NCI-H524 treated with DMSO at 0.1 percent for 48 hours (cell line): ENCODE data around the gene RIMKLA.

Source experiments
- DNase-seq: peaks from one replicate; lab custom pipeline; 2025; lab: John Stamatoyannopoulos, UW

The RIMKLA gene

DNA sequence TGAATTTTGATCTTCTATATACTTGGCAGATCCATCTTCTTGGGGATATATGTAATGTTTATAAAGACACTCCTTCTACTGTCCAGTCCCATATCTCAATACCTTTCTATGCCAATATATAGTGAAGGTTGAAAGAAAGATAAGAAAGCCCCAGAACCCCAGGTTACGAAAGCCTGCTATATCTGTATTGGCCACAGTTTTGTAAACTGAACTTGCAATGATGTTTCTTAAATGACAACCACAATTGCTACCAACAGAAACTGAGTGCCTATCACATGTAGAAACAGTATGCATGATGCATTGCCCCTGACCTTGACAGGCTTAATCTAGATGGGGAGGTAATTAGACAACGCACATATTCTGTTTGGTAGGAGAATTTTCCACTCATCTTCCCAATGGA, 7.8 kb upstream of the RIMKLA start:
- no peak for DNase-seq

DNA sequence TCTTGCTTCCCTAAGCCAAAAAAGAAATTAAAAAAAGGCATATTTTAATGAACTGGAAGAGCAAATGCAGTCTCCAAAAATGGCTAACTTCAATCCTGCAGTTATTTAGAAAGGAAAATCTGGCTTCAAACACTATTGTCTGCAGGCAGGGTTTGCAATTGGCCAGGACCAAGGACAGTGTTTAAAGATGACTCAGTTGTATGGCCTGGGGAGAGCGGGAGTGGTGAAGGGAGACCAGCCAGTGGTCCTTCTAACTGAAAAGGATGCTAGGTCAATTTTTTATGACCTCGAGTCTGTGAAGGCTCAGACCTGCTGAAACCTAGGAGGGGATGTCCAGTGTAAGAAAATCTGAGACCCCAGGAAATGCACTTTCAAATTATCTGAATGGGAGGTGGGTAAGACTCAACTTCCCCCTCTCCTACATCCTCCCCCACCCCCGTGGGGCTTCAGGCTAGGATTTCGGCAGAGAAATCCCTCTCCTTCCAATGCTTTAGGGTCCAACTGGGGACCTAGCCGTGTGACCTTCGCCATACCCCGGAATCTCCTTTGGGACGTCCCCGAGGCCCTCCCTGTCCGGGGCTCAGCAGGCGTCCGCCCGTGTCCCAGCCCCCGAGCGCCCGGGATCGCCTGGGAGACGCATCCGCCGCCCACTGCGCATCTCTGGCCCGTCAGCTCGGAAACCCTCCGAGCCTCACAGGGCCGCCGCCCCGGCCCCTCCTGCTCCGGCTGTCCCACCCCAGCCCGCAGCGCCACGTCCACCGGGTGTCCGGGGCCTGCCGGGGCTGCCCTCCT, 602 bp upstream of the RIMKLA start:
- DNase-seq, result no peak

DNA sequence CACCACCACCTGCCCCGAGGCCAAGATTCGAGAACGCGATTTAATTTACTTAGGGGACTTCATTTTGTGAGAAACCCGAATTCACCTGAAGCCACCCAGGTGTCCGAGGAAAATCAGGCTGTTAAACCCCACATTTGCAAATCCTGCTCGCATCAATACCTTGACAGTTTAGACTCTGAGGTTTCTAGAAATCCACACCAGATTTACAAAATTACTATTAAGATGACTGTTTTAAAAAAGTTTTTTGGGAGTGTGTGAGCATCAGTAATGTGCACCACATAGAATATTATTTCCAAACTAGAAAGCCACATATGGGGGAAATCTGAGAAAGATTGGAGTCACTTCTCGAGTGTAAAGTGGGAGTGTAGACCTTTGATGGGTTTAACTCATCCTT, 685 bp downstream of the RIMKLA start:
- DNase-seq, result no peak

DNA sequence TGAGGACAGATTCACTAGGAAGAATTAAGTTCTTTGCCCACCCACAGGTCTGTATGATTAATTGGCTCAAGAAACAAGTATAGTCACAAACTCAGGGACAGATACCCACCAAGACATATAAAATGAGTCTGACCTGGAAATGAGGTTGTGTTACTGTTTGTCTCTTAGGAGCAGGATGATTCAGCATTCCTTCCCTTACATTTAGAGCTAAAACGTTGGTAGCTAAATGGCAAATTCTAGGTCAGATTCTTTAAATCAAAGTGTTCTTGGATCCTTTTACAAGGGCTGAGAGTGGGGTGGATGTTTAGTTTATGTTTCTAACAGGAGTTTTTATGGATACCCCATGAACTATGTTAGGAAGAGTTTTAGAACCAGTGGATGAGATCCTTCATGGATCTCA, 4.7 kb downstream of the RIMKLA start:
- DNase-seq, result no peak

DNA sequence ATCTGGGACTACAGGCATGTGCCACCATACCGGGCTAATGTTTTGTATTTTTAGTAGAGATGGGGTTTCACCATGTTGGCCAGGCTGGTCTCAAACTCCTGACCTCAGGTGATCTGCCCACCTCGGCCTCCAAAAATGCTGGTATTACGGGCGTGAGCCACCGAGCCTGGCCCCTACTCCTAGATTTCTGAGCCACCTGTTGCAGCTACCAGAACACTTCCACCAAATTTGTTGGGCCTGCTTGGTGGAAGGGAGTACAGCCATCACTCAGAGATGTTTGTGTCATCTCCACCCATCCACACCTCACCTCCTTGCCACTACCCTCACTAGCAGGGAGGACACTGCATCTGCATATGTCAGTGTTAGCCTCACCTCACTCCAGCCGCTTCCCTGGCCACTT, 5.5 kb downstream of the RIMKLA start:
- DNase-seq, result no peak

DNA sequence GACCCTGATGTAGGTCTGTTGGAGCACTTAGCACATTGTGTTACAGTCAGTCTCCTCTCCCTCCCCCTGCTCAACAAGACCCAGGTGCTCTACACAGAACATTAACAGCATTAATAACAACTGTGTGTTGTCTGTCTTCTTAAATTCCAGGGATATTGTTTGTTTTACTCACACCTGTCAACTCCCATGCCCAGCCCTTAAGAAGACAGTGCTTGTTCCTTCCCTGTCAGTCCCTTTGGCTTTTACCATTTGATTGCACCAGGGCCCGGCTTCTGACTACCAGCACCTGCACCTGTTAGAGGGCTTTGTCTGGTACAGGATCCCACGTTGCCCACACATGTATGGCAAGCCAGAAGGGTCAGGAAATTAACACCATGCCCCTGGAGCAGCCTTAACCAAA, 11.7 kb downstream of the RIMKLA start:
- no peak for DNase-seq

DNA sequence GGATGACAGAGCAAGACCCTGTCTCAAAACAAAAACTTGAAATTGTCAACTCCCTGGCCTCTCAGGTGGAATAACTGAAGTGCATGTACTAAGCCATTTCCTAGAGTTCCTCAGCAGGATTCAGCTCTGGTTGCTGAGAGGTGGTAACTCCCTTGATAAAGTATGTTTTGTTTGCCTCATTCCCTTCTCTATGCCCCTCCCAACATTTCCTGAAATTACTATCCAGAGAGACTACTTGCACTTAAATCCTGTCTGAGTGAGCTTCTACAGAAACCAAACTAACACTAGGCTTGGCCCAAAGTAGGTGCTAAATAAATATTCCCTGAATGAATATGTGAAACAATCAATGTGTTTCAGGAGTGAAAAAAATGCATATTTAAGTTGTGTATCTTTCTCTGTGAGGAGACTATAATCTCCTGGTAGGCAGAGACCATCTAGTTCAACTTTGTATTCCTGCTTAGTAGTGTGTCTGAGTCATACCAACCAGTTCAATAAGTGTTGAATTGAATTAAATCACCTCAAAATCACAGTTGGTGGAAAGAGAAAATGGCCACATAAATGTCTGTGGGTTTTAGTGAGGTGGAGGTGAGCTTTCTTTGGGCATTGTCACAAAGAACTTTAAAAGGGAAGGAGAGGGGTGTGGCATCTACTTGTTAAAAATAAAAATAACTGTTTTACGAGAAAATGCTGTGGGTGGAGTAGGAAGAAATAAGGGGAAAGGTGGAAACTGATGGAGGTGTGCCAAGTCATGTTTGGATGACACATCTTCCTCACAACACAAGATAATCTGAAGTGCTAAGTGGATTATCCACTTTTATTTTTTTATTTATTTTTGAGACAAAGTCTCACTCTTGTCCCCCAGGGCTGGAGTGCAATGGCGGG, 12.6 kb downstream of the RIMKLA start:
- no peak for DNase-seq

DNA sequence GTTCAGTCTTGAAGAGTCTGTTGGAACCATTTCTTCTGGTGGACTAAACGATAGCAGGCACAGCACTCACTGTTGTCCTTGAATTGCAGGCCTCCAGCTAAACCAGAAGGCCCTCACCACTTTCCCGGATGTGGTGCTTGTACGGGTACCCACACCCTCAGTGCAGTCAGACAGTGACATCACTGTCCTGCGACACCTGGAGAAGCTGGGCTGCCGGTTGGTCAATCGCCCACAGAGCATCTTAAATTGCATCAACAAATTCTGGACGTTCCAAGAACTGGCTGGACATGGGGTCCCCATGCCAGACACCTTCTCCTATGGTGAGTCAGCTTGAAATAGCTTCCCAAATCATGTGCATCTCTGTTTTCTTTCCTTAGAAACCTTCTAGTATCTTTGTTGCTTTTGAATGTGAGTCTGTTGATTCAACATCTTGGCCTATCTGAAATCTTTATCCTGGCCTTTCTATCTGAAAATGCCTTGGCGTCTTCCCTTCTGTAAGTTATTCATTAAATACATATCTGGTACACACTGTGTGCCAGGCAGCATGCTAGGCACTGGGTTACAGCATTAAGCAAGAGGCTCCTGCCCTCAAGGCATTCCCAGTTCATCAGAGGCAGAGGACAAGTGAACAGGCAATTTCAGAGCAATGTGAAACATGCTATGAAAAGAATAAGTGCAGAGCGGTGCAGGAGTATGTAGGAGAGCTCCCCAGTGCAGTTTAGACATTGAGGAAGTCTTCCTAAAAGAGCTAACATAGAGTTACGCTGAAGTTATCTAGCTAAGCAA, 18.9 kb downstream of the RIMKLA start:
- DNase-seq, result no peak

DNA sequence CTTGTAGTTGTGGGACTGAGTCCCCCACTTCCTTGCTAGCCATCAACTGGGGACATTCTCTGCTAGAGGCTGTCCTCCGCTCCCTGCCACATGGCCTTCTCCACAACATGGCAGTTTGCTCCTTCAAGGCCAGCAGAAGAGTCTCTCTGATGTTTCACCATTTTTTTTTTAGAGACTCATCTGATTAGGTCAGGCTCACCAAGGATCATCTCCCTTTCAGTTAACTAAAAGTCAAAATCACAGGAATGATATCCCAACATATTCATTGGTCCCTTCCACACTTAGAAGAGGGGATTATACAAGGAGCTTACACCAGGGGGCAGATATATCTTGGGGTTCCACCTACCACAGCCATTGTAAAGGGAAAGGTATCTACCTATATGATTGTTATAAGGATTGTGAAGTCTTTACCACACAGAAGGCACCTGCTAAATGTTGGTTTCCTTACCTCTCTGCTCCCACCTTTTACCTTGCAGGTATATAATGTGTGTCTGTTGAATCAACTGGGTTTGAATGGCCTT, 23.3 kb downstream of the RIMKLA start:
- no peak for DNase-seq

DNA sequence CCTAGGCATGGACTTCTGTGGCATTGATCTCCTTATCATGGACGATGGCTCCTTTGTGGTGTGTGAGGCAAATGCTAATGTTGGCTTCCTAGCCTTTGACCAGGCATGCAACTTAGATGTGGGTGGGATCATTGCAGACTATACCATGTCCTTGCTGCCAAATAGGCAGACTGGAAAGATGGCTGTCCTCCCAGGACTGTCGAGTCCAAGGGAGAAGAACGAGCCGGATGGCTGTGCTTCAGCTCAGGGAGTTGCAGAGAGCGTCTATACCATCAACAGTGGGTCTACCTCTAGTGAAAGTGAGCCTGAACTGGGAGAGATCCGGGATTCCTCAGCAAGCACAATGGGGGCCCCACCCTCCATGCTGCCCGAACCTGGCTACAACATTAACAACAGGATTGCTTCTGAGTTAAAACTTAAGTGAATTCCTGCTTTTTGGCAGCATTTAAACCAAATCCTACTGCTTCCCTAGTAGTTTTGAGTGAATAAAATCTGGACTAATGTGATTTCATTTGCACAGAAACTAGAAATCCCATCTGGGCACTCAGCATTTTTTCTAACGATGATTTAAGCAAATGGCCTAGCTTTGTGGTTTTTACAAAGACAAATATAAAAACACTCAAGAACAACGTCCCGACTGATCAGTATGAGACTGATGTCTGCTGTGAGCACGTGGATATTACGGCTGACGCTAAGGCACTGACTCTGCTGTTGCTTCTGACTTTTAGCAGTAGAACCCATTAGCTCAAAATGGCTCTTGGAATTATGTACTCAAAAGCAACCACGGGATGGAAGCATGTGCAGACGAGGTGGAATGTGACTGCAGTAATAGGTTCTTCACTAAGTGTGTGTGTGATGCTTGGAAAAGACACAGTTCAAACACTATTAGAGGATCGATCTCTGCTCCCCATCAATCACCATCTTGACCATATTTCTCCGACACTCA, 34.2 kb downstream of the RIMKLA start:
- DNase-seq, result no peak

DNA sequence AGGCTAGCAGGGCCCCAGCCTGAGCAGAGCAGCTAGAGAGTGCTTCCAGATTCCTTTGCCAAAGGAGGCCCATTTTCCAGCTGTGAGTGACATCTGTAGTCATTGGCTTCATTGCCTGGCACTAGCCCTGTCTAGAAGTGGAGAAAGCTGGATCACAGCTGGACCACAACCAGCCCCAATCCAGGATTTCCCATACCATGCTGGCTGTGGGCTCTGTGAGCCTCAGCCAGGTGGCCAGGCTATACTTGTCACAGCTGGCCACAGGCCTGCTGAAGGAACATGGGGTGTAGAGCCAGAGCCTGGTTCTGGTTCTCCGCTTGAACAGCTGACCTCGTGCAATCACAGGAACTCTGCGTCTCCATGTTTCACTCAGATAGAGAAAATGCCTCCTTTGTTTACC, 36.6 kb downstream of the RIMKLA start:
- no peak for DNase-seq

DNA sequence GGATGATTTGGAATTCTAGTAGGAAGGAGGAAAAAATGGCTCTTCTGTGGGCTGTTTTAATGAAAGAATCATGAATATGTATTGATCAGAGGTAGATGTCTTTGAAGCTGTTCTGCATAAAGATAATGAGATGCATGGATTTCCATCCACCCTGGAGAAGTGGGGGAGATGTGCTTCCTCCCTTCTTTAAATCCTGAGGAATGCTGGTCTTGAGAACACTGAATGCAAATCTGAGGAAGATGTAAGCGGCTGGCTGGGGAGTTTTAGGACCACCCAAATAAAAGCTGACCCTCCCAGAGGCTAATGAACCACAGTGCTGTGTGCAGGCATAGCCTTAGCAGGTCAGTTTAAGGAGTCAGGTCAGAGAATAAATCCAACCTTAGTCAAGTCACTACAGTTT, 37.9 kb downstream of the RIMKLA start:
- no peak for DNase-seq

DNA sequence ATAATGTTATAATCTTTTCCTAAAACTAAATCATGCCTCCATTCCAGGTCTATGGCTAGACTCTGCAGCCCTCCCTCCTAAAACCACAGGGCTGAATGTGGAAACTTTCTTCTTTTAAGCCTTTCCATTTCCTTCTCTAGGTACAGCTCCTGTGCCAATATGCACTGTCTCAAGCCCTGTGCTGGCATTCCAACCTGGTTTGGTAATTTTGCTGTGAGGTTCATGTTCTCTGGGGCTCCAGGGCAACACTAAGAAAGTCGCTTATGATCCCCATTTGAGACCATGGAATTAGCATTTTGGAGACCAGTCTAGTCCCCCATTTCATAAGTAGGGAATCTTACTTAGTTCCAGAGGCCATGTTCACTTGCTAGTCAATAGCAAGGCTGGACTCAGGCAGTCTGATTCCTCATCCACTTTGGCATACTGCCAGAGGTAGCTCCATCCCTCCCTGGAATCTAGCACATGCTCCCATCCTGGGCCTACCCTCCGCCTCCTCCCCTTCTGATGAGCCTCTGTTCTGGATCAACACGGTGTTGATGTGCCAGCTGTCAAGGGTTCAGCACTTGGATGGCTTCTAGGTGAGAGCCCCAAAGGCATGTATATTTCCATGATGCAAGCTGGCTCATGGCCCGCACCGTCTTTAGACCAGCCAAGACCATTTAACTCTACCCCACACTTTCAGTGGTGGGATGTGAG, 38.7 kb downstream of the RIMKLA start:
- peak; percentile 35 for DNase-seq

DNA sequence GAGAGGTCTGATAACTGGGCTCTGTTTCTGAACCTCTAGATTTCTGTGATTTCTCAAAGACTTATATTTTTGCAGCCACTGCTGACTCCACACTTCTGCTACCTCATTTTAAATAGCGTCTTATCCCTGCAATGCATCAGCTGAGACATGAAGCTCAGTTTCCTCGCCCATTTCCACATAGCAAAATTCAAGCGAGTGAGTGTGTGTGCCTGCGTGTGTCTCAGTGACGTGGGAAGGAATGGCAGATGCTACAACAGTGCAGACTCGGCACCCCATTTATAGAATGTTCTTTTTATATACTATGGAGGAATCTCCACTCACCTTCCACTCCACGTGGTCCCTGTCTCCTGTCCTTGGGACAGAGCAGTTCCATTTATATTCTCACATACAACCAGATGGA, 39.5 kb downstream of the RIMKLA start:
- DNase-seq, result no peak

DNA sequence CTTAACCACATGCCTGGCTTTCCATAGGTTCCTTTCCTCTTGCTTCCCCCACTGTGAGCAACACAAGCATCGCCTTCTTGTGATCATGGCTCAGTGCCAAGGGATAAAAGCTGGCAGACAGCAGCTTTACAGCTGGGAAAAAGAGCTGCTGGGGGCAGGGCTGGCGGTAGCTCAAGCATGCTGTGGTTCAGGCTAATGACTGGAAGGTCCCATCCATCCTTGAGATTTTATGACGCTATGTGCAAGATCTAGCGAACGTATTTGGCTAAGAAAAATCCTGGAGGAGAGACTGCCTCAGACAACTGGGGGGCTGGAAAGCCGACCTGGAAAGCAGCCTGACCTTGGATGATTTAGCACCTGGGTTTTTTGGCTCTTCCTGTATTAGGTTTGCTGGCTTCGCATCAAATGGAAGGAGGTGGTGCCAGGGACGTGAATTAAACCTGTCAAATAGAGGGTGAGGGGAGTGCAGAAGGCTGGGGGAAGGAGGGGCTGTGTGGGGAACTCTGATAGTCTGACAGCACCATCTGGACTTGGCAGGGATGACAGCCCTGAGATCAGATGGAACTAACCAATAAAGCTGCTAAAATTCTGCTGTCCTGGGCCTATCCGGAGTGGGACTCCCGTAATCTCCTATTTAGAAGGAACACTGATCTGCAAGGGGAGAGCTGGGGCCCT, 40.5 kb downstream of the RIMKLA start:
- peak; percentile 85 for DNase-seq

DNA sequence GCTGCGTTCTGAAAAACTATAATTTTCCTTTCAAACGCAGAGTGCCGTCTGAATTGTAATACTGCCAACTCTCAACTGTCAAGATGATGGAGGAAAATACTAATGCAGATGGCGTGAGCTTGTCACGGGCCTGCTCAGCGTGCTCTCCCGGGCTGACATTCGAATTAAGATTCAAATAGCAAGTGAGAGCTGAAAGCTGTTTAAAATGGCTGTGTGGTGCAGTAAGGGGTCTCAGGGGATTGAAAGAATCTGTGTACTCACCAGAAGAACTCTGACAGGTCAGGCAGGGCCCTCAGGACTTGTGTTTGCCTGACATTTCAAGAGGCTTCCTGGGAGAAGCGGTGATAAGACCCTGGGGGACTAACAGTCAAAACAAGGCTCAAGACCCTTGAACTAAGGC, 42.1 kb downstream of the RIMKLA start:
- DNase-seq, result peak; percentile 28

DNA sequence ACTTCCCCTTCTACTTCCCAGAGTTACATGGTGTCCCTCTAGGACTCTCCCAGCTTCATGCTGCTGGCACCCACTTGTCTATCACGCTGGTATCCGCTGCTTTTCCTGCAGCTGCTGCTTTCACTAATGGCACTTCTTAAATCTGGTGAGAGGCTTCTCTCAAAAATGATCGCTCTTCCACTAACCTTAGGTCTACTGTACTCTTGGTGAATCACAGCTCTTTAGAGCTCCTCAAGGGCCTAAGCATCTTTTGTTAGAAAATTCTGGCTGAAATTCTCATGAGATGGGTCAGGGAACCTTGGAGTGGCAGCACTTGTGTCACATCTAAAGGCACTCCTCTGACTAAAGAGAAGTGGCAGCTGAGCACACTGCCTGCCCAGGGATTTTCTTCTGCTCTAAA, 43.1 kb downstream of the RIMKLA start:
- DNase-seq, result peak; percentile 55

DNA sequence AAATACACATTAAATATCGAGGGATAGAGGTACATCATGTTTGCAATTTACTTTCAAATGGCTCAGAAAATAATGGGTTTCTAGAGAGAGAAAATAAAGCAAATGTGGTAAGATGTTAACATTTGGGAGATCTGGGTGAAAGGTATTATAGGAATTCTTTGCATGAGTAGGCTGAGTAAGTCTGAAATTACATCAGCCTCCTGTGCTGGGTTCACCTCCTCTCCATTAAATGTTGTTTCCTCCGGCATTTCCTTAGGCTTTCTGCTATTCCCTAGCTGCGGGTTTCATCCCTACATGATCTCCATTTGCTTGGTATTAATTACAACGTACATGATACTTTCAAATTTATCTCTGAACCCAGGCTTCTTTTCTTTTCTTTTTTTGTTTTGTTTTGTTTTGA, 43.6 kb downstream of the RIMKLA start:
- no peak for DNase-seq

DNA sequence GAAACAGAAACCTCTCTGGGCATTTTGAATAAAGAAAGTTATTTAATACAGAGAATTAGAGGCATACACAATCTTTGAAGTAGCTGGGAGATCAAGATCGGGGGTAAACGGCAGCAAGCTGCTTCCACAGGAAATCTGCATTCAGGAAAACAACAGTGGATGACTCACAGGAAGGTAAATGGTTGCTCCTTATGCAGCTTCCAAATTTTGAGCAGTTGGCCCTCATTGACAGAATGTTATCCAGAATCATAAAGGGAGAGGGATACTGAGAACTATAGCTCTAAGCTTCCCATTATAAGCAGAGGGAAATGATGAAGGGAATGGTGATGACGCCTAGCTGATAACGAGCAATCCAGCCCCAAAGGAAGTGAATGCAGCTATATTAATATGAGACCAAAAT, 46.6 kb downstream of the RIMKLA start:
- no peak for DNase-seq

DNA sequence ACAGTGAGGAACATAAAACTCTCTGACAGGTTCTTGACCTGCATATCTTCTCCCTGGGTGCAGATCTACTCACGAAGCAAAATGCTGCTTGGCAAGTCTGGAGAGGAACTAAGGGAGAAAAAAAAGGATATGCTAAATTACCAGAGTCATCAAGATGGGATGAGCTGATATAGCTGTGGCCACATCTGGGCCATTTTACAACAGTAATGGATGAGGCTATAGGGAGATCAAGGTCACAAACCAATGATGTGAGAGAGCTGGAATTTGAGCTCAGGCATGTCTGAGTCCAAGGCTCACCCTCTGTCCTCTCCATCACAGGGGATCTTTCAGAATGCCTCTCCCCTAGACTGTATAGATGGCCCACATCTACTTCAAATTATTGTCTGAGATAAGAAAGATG, 49.0 kb downstream of the RIMKLA start:
- no peak for DNase-seq
